Measurements from ENCODE around the gene NEK2.

NEK2 gene

GRCh38 chr1:211653959-211654496 is 21.4 kb downstream of the NEK2 start:
- no peak for TF ChIP-seq CTCF (conservative IDR thresholded peaks at IDR 0.05)
- no peak for TF ChIP-seq ZFX (IDR thresholded peaks at IDR 0.05)
- no peak overlapping the region for H3K27ac ChIP-seq

- H3K27ac ChIP-seq = no peak overlapping the region
- TF ChIP-seq CTCF (conservative IDR thresholded peaks at IDR 0.05) (no peak), ZFX (IDR thresholded peaks at IDR 0.05) (no peak)
Observed at GRCh38 chr1:211653293-211653692, 22.1 kb downstream of the NEK2 start.

GRCh38 chr1:211652371-211652770 is 23.1 kb downstream of the NEK2 start:
- no peak for TF ChIP-seq CTCF (conservative IDR thresholded peaks at IDR 0.05)
- no peak for TF ChIP-seq ZFX (IDR thresholded peaks at IDR 0.05)
- no peak overlapping the region for H3K27ac ChIP-seq

- TF ChIP-seq ZFX (IDR thresholded peaks at IDR 0.05) (no peak), CTCF (conservative IDR thresholded peaks at IDR 0.05) (no peak)
Observed at GRCh38 chr1:211650904-211651303, 24.5 kb downstream of the NEK2 start.

DNA sequence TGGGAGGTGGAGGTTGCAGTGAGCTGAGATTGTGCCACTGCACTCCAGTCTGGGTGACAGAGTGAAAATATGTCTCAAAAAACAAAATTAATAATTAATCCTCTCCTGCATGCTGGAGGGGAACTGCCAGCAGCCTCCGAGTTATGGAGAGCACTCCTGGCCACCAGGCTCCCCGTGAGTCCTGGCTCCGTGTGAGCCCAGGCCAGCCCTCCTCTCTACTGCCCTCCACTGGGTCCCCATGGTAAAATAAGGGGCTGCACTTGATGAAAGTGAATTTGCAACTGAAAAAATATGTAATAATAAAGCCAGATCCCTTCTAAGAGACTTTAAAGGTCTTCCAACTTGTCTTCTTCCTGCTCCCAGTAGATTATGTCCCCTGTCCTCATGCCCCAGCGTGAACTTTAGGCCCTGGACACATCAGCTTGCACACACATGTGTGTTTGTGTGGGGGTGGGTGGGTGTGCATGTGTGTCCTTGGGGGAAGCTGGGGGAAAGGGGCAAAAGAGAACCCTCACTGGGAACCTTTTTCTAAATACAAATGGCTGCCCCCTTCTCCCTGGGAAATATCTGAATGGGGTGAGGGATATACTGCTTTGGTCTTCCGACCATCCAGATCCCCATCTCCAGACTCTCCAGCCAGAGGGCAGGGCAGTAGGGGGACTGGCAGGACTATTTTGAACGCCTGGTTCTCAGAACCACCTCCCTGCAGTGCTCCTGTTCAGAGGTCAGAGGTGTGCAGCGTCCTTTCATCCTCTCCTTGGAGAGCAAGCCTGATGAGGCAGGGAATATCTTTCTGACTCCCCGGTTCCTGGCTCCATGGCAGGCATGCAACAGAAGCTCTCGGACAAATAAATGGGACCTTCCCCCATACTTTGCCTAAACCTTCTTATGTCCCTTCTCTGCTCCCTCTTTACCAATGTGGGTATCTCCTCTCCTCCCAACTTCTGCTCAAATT is 26.2 kb downstream of the NEK2 start:
- TF ChIP-seq ZFX (IDR thresholded peaks at IDR 0.05) (no peak), CTCF (conservative IDR thresholded peaks at IDR 0.05) (peak; percentile 89)
- no peak overlapping the region for H3K27ac ChIP-seq

More at GRCh38 chr1:211650904-211651303, 24.5 kb downstream of the NEK2 start:
- H3K27ac ChIP-seq = no peak overlapping the region

DNA sequence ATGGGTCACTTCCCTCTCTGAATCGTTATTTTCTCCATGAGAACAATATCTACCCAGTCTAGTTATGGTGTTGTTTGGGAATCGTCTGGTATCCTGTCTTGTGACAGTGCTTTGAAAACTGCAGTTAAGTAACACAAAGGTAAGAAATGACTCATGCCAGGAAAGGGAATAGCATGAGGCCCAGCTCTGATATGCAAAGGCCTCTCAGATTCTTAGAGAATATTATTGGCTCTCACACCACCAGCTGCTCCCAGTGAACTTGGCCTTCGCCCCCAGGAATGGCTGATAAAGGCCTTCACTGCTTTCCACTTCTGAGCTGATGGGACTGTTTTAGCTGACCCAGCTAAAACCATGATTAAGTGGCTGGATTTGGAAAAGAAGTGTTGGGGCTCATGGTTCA is 27.1 kb downstream of the NEK2 start:
- TF ChIP-seq CTCF (conservative IDR thresholded peaks at IDR 0.05) (no peak), ZFX (IDR thresholded peaks at IDR 0.05) (no peak)
- H3K27ac ChIP-seq = no peak overlapping the region

- TF ChIP-seq CTCF (conservative IDR thresholded peaks at IDR 0.05) = no peak
- TF ChIP-seq ZFX (IDR thresholded peaks at IDR 0.05) = no peak
- H3K27ac ChIP-seq = no peak overlapping the region
Observed at GRCh38 chr1:211647711-211648121, 27.7 kb downstream of the NEK2 start.
